Endodermal cell (in vitro differentiated cells): Measurements from ENCODE around the gene CIB4. TPM values are rescaled to one million over a fixed set of nuclear protein-coding genes. Genes with fewer than 3 reads are reported as not detected.

Experiments used
- DNase-seq: peaks from one replicate; pipeline ENCODE4 v3.0.0-alpha.2; 2017
- H3K27ac ChIP-seq: 2 replicates; pipeline ENCODE4 v1.5.1; 2013; ENCODE audit warnings: mild to moderate bottlenecking, low read depth, low read length, moderate library complexity
- H3K27me3 ChIP-seq: 2 replicates; pipeline ENCODE4 v1.6.1; 2013; ENCODE audit warnings: mild to moderate bottlenecking, low read length, moderate library complexity; ENCODE audit not compliant: insufficient read depth, control insufficient read depth, poor library complexity, severe bottlenecking
- H3K36me3 ChIP-seq: 2 replicates; pipeline ENCODE4 v1.7.0; 2013; ENCODE audit warnings: mild to moderate bottlenecking, low read length, moderate library complexity; ENCODE audit not compliant: control insufficient read depth, insufficient read depth
- H3K4me1 ChIP-seq: one replicate; pipeline ENCODE4 v1.7.0; 2013; ENCODE audit warnings: low read length; ENCODE audit not compliant: control insufficient read depth, insufficient read depth
- H3K4me3 ChIP-seq: 2 replicates; pipeline ENCODE4 v1.5.1; 2013; ENCODE audit warnings: mild to moderate bottlenecking, low read length, moderate library complexity
- H3K9ac ChIP-seq: 2 replicates; pipeline ENCODE4 v1.6.1; 2013; ENCODE audit warnings: mild to moderate bottlenecking, low read length, moderate library complexity; ENCODE audit not compliant: poor library complexity, severe bottlenecking; ENCODE audit errors: extremely low read depth
- H3K9me3 ChIP-seq: 2 replicates; pipeline ENCODE4 v1.6.1; 2013; ENCODE audit warnings: mild to moderate bottlenecking, low read length, moderate library complexity; ENCODE audit not compliant: control insufficient read depth
- H3K27ac Mint-ChIP-seq: 2 replicates; pipeline ENCODE4 v1.8.0; 2020; ENCODE audit warnings: mixed read lengths
- H3K27me3 Mint-ChIP-seq: 2 replicates; pipeline ENCODE4 v1.8.0; 2021; ENCODE audit warnings: mild to moderate bottlenecking, mixed read lengths; ENCODE audit not compliant: insufficient read depth
- H3K36me3 Mint-ChIP-seq: 2 replicates; pipeline ENCODE4 v1.8.0; 2020; ENCODE audit warnings: low read depth, mixed read lengths
- H3K4me1 Mint-ChIP-seq: 2 replicates; pipeline ENCODE4 v1.8.0; 2020; ENCODE audit warnings: mixed read lengths
- H3K4me3 Mint-ChIP-seq: 2 replicates; pipeline ENCODE4 v1.8.0; 2020; ENCODE audit warnings: mild to moderate bottlenecking, moderate library complexity, mixed read lengths
- H3K9me3 Mint-ChIP-seq: 2 replicates; pipeline ENCODE4 v1.8.0; 2020; ENCODE audit warnings: mild to moderate bottlenecking, mixed read lengths
- CTCF ChIP-seq: fragments of 200-600 bp; sonication (generic); conservative IDR thresholded peaks from 2 replicates; pipeline ENCODE4 v1.5.0; 2021; ENCODE audit warnings: antibody characterized with exemption, mild to moderate bottlenecking
- WGBS, 2 experiments: methylation state at CpG; one replicate each; pipeline versions ENCODE4 v1.1.5 to v1.1.7; 2013; ENCODE audit warnings: missing lambda C conversion rate in 2 of 2, mixed read lengths in 1 of 2; ENCODE audit not compliant: insufficient coverage in 1 of 2, insufficient read length in 1 of 2; 5-methylcytosine and 5-hydroxymethylcytosine counted together
- total RNA-seq, 2 donors: library from RNA; stranded (reverse); fragmentation: NEBNext Ultra II Directional in 1 of 2; extraction: Animal tissue kit (Norgen Biotek cat#: 25700) in 1 of 2; gene quantifications; 2 replicates in 1 of 2; 3 replicates in 1 of 2; pipeline ENCODE4 v1.2.1, GENCODE V29; 2021

The CIB4 gene
- total RNA-seq, 2 donors from 2014 or later, result not detected

GRCh38 chr2:26540961-26541360 is 100.2 kb downstream of the CIB4 start:
- Histone ChIP-seq H3K27ac (no peak overlapping the region), H3K4me1 (peaks cover 9% of the 10 kb centered on the region), H3K36me3 (no peaks in the 10 kb centered on the region), H3K4me3 (no peak overlapping the region), H3K9ac (no peak overlapping the region), H3K27me3 (no peaks in the 10 kb centered on the region), H3K9me3 (no peaks in the 10 kb centered on the region)
- Mint-ChIP-seq H3K4me3 (no peak overlapping the region), H3K9me3 (no peaks in the 10 kb centered on the region), H3K4me1 (peaks cover 14% of the 10 kb centered on the region), H3K27me3 (no peaks in the 10 kb centered on the region), H3K36me3 (no peaks in the 10 kb centered on the region), H3K27ac (no peak overlapping the region)
- no peak for TF ChIP-seq CTCF
- WGBS, 2 experiments, result 34 to 42% methylated on average over 4 to 6 of the region's 6 CpGs
- peak; percentile 41 for DNase-seq

- Mint-ChIP-seq H3K36me3 (no peaks in the 10 kb centered on the region), H3K27me3 (no peaks in the 10 kb centered on the region), H3K4me3 (no peak overlapping the region), H3K4me1 (peaks cover 14% of the 10 kb centered on the region), H3K9me3 (no peaks in the 10 kb centered on the region), H3K27ac (no peak overlapping the region)
- no peak overlapping the region for H3K9ac ChIP-seq
- no peaks in the 10 kb centered on the region for H3K36me3 ChIP-seq
- no peak overlapping the region for H3K27ac ChIP-seq
- peaks cover 9% of the 10 kb centered on the region for H3K4me1 ChIP-seq
- H3K27me3 ChIP-seq, result no peaks in the 10 kb centered on the region
- 68 to 75% methylated on average over 8 to 10 of the region's 10 CpGs for WGBS, 2 experiments
- no peaks in the 10 kb centered on the region for H3K9me3 ChIP-seq
- TF ChIP-seq CTCF, result no peak
- DNase-seq, result peak; percentile 66
- no peak overlapping the region for H3K4me3 ChIP-seq
Measured at GRCh38 chr2:26540306-26540705, 100.9 kb downstream of the CIB4 start.

- Mint-ChIP-seq H3K4me1 (peaks cover 24% of the 10 kb centered on the region), H3K27me3 (no peaks in the 10 kb centered on the region), H3K9me3 (no peaks in the 10 kb centered on the region), H3K4me3 (no peak overlapping the region), H3K27ac (no peak overlapping the region), H3K36me3 (no peaks in the 10 kb centered on the region)
- Histone ChIP-seq H3K27ac (no peak overlapping the region), H3K4me1 (peaks cover 9% of the 10 kb centered on the region), H3K9me3 (no peaks in the 10 kb centered on the region), H3K4me3 (no peak overlapping the region), H3K36me3 (no peaks in the 10 kb centered on the region), H3K9ac (no peak overlapping the region), H3K27me3 (no peaks in the 10 kb centered on the region)
- TF ChIP-seq CTCF, result no peak
- DNase-seq, result peak; percentile 35
- WGBS, 2 experiments, result 87 to 91% methylated on average over 11 to 14 of the region's 14 CpGs
Measured at GRCh38 chr2:26537826-26538475, 103.2 kb downstream of the CIB4 start.
